ENCODE results near the gene OPCML. TPM values are rescaled to one million over a fixed set of nuclear protein-coding genes. Genes with fewer than 3 reads are reported as not detected.

OPCML gene
- total RNA-seq, 4 donors from 2014 or later, result not detected

DNA sequence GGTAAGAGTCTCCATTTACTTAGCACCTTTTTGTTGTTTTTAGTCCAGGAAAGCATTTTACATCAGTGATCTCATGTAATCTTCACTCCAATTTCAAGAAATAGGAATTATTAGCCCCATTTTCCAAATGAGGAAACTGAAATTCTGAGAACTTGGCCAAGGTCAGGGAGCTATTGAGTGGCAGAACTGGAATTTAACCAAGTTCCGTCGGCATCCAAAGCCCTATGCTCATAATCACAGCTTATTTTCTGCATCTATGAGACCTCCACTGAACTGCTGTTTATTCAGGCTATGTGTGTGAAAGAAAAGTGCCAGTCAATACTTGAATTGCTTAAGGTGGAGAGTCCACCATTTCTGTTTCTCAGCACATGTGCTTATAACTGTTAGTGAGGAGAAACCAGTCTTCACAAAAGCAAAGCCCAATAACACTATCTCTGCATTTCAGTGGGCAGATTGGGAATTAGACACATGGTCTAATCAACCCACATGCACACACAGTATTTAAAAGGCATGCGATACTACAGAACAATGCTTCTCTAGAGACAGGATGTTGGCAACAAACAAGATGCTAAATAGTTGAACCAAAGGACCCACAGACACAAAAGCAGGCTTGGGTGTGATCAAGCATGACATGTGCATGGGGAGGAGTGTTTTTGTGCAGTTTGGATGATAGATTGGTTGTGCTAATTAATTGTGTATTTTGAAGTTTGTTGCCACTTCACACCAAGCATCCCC is 780.6 kb downstream of the OPCML start:
- Histone ChIP-seq H3K27me3 (no peaks in the 10 kb centered on the region), H3K9me3 (no peaks in the 10 kb centered on the region), H3K4me1 (no peaks in the 10 kb centered on the region), H3K4me3 (no peak overlapping the region), H3K36me3 (no peaks in the 10 kb centered on the region), H3K27ac (no peak overlapping the region)
- in situ Hi-C loops (cut with MboI; ENCODE audit: low pct_ligation_motif_present in 1 of 4, low pct_unique_long_range_greater_than_20kb in 1 of 4, low sequenced_read_pairs in 3 of 4), result no loop called here
- DNase-seq, result no peak
- TF ChIP-seq POLR2AphosphoS5 (IDR thresholded peaks at IDR 0.05) (no peak), POLR2A (IDR thresholded peaks at IDR 0.05) (no peak), EP300 (IDR thresholded peaks at IDR 0.05; ENCODE audit: low read depth) (no peak)
- TF ChIP-seq, protein P1, sequence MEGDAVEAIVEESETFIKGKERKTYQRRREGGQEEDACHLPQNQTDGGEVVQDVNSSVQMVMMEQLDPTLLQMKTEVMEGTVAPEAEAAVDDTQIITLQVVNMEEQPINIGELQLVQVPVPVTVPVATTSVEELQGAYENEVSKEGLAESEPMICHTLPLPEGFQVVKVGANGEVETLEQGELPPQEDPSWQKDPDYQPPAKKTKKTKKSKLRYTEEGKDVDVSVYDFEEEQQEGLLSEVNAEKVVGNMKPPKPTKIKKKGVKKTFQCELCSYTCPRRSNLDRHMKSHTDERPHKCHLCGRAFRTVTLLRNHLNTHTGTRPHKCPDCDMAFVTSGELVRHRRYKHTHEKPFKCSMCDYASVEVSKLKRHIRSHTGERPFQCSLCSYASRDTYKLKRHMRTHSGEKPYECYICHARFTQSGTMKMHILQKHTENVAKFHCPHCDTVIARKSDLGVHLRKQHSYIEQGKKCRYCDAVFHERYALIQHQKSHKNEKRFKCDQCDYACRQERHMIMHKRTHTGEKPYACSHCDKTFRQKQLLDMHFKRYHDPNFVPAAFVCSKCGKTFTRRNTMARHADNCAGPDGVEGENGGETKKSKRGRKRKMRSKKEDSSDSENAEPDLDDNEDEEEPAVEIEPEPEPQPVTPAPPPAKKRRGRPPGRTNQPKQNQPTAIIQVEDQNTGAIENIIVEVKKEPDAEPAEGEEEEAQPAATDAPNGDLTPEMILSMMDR (IDR thresholded peaks at IDR 0.05), result no peak
- WGBS, 2 donors (ENCODE audit: low coverage in 1 of 2), result 73 to 86% methylated on average over 3 of the region's 3 CpGs
- intact Hi-C loops (cut with DNase I; ENCODE audit: low total_unique reads), result no loop called here

DNA sequence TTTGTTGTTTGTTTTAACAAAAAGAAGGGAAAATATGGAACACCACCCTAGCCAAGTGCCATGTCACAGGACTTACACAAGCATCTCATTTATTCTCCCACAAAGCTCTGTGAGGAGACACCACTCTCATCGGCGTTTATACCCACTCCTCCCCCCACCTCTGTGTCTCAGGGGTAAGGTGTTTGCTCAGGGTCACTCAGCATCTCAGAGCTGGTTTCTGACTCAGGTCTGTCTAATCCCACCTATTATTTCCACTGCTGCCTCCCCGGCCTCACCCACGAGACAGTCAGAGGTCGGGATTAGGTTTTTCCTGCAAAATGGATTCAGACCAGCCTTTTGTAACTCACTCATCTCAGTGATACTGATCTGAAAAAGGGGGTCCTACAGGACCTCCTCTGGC is 786.0 kb downstream of the OPCML start:
- intact Hi-C loops (cut with DNase I; ENCODE audit: low total_unique reads), result no loop called here
- 71 to 79% methylated on average over 5 of the region's 5 CpGs for WGBS, 2 donors (ENCODE audit: low coverage in 1 of 2)
- no peak overlapping the region for H3K4me3 ChIP-seq

DNA sequence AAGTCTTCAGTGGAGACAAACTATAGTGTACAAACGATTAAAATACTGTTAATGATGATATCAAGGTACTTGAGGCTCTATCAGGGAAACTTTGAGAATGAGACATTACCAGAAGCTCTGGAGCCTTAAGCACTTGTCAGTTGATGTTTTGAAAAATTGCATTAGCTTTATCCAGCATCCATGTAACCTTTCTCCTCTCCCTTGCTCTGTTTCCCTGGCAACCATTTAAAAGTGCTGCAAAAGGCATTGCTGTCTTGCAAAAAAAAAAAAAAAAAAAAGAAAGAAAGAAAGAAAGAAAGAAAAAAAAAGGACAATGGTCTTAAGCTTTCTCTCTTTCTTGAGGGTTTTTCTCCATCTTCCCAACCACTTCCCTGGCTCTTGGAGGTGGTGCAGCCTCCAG is 787.0 kb downstream of the OPCML start:
- H3K4me1 ChIP-seq, result no peaks in the 10 kb centered on the region

More for the DNA sequence above, 786.0 kb downstream of the OPCML start:
- Histone ChIP-seq H3K36me3 (no peaks in the 10 kb centered on the region), H3K9me3 (no peaks in the 10 kb centered on the region), H3K27ac (no peak overlapping the region), H3K4me1 (no peaks in the 10 kb centered on the region), H3K27me3 (no peaks in the 10 kb centered on the region)
- DNase-seq, result no peak
- TF ChIP-seq POLR2A (IDR thresholded peaks at IDR 0.05), result no peak
- TF ChIP-seq, protein P1 (IDR thresholded peaks at IDR 0.05), result no peak
- TF ChIP-seq EP300 (IDR thresholded peaks at IDR 0.05; ENCODE audit: low read depth), result no peak
- TF ChIP-seq POLR2AphosphoS5 (IDR thresholded peaks at IDR 0.05), result no peak
- in situ Hi-C loops (cut with MboI; ENCODE audit: low pct_ligation_motif_present in 1 of 4, low pct_unique_long_range_greater_than_20kb in 1 of 4, low sequenced_read_pairs in 3 of 4), result no loop called here

DNA sequence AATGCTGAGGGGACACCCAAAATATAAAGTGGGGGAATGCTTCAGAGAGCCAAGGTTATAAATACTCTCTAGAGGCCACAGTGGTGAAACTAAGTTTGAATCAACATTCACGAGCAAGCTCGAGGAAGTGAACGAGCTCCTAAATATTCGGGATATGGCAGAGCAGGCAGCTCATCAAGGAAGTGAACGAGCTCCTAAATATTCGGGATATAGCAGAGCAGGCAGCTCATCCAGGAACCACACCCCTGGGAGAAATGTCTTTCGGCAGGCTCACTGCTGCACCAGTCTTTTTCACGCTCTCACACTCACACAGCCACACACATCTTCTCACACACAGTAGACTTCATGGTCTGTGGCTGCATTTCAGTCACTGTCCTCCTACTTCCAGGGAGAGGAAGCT is 787.5 kb downstream of the OPCML start:
- WGBS, 2 donors (ENCODE audit: low coverage in 1 of 2), result 75 to 77% methylated on average over 6 to 8 of the region's 8 CpGs
- Histone ChIP-seq H3K4me3 (no peak overlapping the region), H3K27ac (no peak overlapping the region), H3K27me3 (no peaks in the 10 kb centered on the region), H3K9me3 (no peaks in the 10 kb centered on the region), H3K36me3 (no peaks in the 10 kb centered on the region), H3K4me1 (no peaks in the 10 kb centered on the region)
- TF ChIP-seq, protein P1 (IDR thresholded peaks at IDR 0.05), result no peak
- TF ChIP-seq EP300 (IDR thresholded peaks at IDR 0.05; ENCODE audit: low read depth), result no peak
- no peak for TF ChIP-seq POLR2AphosphoS5 (IDR thresholded peaks at IDR 0.05)
- no peak for TF ChIP-seq POLR2A (IDR thresholded peaks at IDR 0.05)
- intact Hi-C loops (cut with DNase I; ENCODE audit: low total_unique reads), result no loop called here
- DNase-seq, result no peak
- in situ Hi-C loops (cut with MboI; ENCODE audit: low pct_ligation_motif_present in 1 of 4, low pct_unique_long_range_greater_than_20kb in 1 of 4, low sequenced_read_pairs in 3 of 4), result no loop called here

More for the DNA sequence above, 787.0 kb downstream of the OPCML start:
- in situ Hi-C loops (cut with MboI; ENCODE audit: low pct_ligation_motif_present in 1 of 4, low pct_unique_long_range_greater_than_20kb in 1 of 4, low sequenced_read_pairs in 3 of 4) (no loop called here), intact Hi-C loops (cut with DNase I; ENCODE audit: low total_unique reads) (no loop called here)
- H3K27me3 ChIP-seq, result no peaks in the 10 kb centered on the region
- no peak overlapping the region for H3K4me3 ChIP-seq
- no peaks in the 10 kb centered on the region for H3K9me3 ChIP-seq
- 28 to 33% methylated on average over 1 of the region's 1 CpG for WGBS, 2 donors (ENCODE audit: low coverage in 1 of 2)
- no peak overlapping the region for H3K27ac ChIP-seq
- TF ChIP-seq, protein P1 (IDR thresholded peaks at IDR 0.05), result no peak
- no peak for TF ChIP-seq POLR2AphosphoS5 (IDR thresholded peaks at IDR 0.05)
- TF ChIP-seq EP300 (IDR thresholded peaks at IDR 0.05; ENCODE audit: low read depth), result no peak
- TF ChIP-seq POLR2A (IDR thresholded peaks at IDR 0.05), result no peak
- DNase-seq, result no peak
- no peaks in the 10 kb centered on the region for H3K36me3 ChIP-seq

Measured in transverse colon (tissue), 4 donors.